K562 (cell line): ENCODE measurements around the gene BRAF. TPM values are rescaled to one million over a fixed set of nuclear protein-coding genes. Genes with fewer than 3 reads are reported as not detected.

Source experiments
- E2F8 ChIP-seq: fragments of 450-650 bp; IDR thresholded peaks from 2 replicates; pipeline ENCODE4 v1.7.1; 2018; ENCODE audit warnings: mild to moderate bottlenecking, low read depth; ENCODE audit not compliant: partially characterized antibody
- MTA3 ChIP-seq: fragments of 450-650 bp; formaldehyde crosslinking; IDR thresholded peaks from 2 replicates; pipeline ENCODE4 v1.6.1; 2017; ENCODE audit warnings: mild to moderate bottlenecking, borderline replicate concordance
- POLR3G ChIP-seq: IDR thresholded peaks from 2 replicates; pipeline ENCODE4 v1.6.1; 2011; ENCODE audit not compliant: insufficient read length, insufficient replicate concordance; ENCODE audit errors: extremely low read depth
- RCOR1 ChIP-seq, 2 experiments: IDR thresholded peaks; 2 replicates each; pipeline ENCODE4 v1.6.1; 2012; ENCODE audit warnings: low read depth in 2 of 2, low read length in 2 of 2, borderline replicate concordance in 1 of 2, improper control_type of control experiment in 1 of 2
- SAP30 ChIP-seq: fragments of 200-600 bp; sonication (generic); IDR thresholded peaks from 2 replicates; pipeline ENCODE4 v1.6.1; 2012; ENCODE audit warnings: borderline replicate concordance, low read depth, mild to moderate bottlenecking, moderate library complexity, low read length, control low read depth, inconsistent platforms; ENCODE audit not compliant: insufficient read depth, poor library complexity, severe bottlenecking
- ZNF24 ChIP-seq: fragments of 450-650 bp; IDR thresholded peaks from 2 replicates; pipeline ENCODE4 v1.6.1; 2016
- polyA plus RNA-seq, 8 experiments: library from polyadenylated mRNA; depleted of rRNA in 4 of 8; stranded (reverse) in 5 of 8; unstranded in 3 of 8; fragments of >200 nt; fragmentation: Nextera tagmentation in 2 of 8; fragmentation: Illumina TruSeq in 1 of 8; extraction: Ambion mirVana in 2 of 8; extraction: Trizol in 1 of 8; gene quantifications; 2 replicates each; pipeline versions ENCODE4 v1.2.1 to v1.2.3, GENCODE V29; 2011 to 2014; ENCODE audit warnings: inconsistent platforms in 1 of 8, missing spikeins in 1 of 8
- total RNA-seq, 7 experiments: library from RNA; depleted of rRNA in 6 of 7; stranded (reverse); fragments of >200 nt in 6 of 7; fragmentation: Illumina TruSeq in 2 of 7; extraction: Trizol in 2 of 7; gene quantifications; 2 replicates each; pipeline versions ENCODE4 v1.2.1 to v1.2.3, GENCODE V29; 2011 to 2021; ENCODE audit warnings: low replicate concordance in 1 of 7
- TF ChIP-seq, protein P1 (sequence below): fragments of 200-600 bp; sonication (generic); IDR thresholded peaks from one replicate; pipeline ENCODE4 v1.6.1; 2012; ENCODE audit warnings: mild to moderate bottlenecking, low read depth, low read length, inconsistent platforms
- TF ChIP-seq, protein P2 (sequence below): fragments of 450-650 bp; formaldehyde crosslinking; IDR thresholded peaks from 2 replicates; pipeline ENCODE4 v1.4.0; 2022; ENCODE audit warnings: missing genetic modification characterization

Gene BRAF
- total and polyA plus RNA-seq, 9 of the 15 experiments (the other 6 are each of a cell fraction or from before 2014, with no cell fraction given), result 3.6 to 38.3 (median 21.9) TPM

DNA sequence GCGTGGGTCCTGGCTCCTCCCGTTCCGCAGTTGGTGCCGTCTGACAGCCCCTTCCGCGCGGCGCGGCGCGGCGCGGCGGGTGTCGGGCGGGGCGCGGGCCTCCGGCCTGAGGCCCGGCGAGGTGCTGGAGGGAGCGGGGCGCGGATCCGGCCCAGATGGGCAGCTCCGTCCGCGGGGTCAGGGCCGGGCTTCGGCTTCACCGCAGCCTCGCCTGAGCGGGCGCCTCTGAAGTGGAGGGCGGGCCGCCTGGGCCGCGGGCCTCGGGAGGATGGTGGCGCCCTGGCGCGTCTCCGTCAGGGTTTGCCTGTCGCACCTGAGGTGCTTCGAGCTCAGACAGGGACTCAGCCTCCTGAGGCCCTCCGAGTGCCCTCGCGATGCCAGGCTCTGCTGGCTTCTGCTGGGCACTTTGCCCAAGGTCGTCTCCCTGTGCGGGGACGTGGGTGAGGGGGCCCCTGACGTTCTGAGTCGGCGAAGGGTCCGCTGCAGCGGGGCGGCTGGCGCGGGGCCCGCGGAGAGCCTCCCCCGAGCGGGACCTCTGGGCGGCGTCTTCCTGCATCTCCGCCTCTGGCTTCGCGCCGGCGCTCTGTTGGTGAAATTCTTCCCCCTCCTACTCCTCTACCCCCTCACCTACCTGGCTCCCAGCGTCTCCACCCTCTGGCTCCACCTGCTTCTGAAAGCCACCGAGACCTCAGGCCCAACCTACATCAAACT, 251.5 kb downstream of the BRAF start (continued):
- TF ChIP-seq, protein P1, sequence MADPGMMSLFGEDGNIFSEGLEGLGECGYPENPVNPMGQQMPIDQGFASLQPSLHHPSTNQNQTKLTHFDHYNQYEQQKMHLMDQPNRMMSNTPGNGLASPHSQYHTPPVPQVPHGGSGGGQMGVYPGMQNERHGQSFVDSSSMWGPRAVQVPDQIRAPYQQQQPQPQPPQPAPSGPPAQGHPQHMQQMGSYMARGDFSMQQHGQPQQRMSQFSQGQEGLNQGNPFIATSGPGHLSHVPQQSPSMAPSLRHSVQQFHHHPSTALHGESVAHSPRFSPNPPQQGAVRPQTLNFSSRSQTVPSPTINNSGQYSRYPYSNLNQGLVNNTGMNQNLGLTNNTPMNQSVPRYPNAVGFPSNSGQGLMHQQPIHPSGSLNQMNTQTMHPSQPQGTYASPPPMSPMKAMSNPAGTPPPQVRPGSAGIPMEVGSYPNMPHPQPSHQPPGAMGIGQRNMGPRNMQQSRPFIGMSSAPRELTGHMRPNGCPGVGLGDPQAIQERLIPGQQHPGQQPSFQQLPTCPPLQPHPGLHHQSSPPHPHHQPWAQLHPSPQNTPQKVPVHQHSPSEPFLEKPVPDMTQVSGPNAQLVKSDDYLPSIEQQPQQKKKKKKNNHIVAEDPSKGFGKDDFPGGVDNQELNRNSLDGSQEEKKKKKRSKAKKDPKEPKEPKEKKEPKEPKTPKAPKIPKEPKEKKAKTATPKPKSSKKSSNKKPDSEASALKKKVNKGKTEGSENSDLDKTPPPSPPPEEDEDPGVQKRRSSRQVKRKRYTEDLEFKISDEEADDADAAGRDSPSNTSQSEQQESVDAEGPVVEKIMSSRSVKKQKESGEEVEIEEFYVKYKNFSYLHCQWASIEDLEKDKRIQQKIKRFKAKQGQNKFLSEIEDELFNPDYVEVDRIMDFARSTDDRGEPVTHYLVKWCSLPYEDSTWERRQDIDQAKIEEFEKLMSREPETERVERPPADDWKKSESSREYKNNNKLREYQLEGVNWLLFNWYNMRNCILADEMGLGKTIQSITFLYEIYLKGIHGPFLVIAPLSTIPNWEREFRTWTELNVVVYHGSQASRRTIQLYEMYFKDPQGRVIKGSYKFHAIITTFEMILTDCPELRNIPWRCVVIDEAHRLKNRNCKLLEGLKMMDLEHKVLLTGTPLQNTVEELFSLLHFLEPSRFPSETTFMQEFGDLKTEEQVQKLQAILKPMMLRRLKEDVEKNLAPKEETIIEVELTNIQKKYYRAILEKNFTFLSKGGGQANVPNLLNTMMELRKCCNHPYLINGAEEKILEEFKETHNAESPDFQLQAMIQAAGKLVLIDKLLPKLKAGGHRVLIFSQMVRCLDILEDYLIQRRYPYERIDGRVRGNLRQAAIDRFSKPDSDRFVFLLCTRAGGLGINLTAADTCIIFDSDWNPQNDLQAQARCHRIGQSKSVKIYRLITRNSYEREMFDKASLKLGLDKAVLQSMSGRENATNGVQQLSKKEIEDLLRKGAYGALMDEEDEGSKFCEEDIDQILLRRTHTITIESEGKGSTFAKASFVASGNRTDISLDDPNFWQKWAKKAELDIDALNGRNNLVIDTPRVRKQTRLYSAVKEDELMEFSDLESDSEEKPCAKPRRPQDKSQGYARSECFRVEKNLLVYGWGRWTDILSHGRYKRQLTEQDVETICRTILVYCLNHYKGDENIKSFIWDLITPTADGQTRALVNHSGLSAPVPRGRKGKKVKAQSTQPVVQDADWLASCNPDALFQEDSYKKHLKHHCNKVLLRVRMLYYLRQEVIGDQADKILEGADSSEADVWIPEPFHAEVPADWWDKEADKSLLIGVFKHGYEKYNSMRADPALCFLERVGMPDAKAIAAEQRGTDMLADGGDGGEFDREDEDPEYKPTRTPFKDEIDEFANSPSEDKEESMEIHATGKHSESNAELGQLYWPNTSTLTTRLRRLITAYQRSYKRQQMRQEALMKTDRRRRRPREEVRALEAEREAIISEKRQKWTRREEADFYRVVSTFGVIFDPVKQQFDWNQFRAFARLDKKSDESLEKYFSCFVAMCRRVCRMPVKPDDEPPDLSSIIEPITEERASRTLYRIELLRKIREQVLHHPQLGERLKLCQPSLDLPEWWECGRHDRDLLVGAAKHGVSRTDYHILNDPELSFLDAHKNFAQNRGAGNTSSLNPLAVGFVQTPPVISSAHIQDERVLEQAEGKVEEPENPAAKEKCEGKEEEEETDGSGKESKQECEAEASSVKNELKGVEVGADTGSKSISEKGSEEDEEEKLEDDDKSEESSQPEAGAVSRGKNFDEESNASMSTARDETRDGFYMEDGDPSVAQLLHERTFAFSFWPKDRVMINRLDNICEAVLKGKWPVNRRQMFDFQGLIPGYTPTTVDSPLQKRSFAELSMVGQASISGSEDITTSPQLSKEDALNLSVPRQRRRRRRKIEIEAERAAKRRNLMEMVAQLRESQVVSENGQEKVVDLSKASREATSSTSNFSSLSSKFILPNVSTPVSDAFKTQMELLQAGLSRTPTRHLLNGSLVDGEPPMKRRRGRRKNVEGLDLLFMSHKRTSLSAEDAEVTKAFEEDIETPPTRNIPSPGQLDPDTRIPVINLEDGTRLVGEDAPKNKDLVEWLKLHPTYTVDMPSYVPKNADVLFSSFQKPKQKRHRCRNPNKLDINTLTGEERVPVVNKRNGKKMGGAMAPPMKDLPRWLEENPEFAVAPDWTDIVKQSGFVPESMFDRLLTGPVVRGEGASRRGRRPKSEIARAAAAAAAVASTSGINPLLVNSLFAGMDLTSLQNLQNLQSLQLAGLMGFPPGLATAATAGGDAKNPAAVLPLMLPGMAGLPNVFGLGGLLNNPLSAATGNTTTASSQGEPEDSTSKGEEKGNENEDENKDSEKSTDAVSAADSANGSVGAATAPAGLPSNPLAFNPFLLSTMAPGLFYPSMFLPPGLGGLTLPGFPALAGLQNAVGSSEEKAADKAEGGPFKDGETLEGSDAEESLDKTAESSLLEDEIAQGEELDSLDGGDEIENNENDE, result peak; percentile 23
- TF ChIP-seq SAP30 (peak; percentile 64), RCOR1 (IDR thresholded peaks at IDR 0.05; ENCODE audit: borderline replicate concordance in 1 of 2, low read depth in 2 of 2, low read length in 2 of 2) (no peak), ZNF24 (0 out of 2 replicates have a peak, but pooled peaks have one; percentile 6), POLR3G (no peak), MTA3 (0 out of 2 replicates have a peak, but pooled peaks have one; percentile 77), E2F8 (no peak)
- TF ChIP-seq, protein P2, sequence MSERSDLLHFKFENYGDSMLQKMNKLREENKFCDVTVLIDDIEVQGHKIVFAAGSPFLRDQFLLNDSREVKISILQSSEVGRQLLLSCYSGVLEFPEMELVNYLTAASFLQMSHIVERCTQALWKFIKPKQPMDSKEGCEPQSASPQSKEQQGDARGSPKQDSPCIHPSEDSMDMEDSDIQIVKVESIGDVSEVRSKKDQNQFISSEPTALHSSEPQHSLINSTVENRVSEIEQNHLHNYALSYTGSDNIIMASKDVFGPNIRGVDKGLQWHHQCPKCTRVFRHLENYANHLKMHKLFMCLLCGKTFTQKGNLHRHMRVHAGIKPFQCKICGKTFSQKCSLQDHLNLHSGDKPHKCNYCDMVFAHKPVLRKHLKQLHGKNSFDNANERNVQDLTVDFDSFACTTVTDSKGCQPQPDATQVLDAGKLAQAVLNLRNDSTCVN, result 0 out of 2 replicates have a peak, but pooled peaks have one; percentile 34
